RWPE1 (cell line): ENCODE data around the gene BIRC5.
"Not testable (repeated sequence)": the region's sequence is repeated elsewhere in the genome, so short reads cannot be mapped to it uniquely, and the experiment has no call there.

Experiments used
- CTCF ChIA-PET: fragments of 350-600 bp; sonication (Branson Sonifier 250); formaldehyde crosslinking; extraction: SDS; loops from one replicate; lab custom pipeline; 2021; lab: Yijun Ruan, JAX
- POLR2A ChIA-PET: fragments of 400-600 bp; formaldehyde crosslinking; extraction: SDS; loops from one replicate; lab custom pipeline; 2020; ENCODE audit warnings: antibody characterized with exemption; ENCODE audit not compliant: low non-redundant PET; lab: Yijun Ruan, JAX
- DNase-seq: peaks from one replicate; pipeline ENCODE4 v3.0.0; 2012; ENCODE audit warnings: low spot score
- H3K27ac ChIP-seq: fragments of 450-650 bp; 2 replicates; pipeline ENCODE4 v1.5.1; 2017
- CTCF ChIP-seq: fragments of 450-650 bp; conservative IDR thresholded peaks from 2 replicates; pipeline ENCODE4 v1.5.1; 2017; ENCODE audit warnings: low read depth, mild to moderate bottlenecking

BIRC5 gene

DNA sequence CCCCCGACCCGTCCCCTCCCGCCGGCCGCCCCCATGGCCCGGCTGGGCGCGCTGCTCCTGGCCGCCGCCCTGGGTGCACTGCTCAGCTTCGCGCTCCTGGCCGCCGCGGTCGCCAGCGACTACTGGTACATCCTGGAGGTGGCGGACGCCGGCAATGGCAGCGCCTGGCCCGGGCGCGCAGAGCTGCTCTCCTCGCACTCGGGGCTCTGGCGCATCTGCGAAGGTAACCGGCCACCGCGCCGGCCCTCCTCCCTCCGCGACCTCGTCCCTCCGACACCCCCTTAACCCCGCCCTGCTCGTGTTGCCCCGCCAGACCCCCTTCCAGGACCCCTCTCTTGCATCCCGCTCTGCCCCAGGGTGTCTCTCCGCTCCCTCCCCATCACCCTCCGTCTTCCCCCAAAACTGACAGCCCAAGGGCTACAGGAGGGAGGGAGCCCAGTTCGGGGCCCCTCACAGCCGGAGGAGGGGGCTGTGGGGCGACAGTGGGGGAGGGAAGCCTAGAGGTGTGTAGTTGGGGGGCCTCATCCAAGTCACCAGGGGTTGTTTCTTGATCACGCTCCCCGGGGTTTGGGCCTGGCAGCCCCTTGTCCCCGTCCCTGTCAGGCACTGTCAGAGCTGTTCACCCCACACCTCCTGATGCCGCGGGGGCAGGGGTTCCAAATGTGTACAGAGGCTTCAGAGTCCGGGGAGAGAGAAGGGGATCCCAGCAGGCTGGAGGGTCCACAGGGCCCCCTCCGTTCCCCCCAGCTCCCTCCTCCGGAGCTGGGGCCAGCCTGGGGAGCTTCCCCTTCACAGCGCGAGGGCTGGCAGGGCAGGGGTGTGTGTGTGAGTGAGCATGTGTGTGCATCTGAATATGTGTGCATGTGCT, 18.2 kb downstream of the BIRC5 start:
- TF ChIP-seq CTCF = no peak
- ChIA-PET POLR2A (no interaction called here), CTCF (interaction anchor here (0.6 to 1.0 kb wide), 2 partner anchors 18 to 19 kb away, joined by 3 read pairs; no protein-coding TSS in a partner anchor)
- no peak overlapping the region for H3K27ac ChIP-seq
- no peak for DNase-seq

GRCh38 chr17:78232859-78233173, 18.8 kb downstream of the BIRC5 start:
- TF ChIP-seq CTCF = no peak
- ChIA-PET CTCF (interaction anchor here (0.6 to 1.0 kb wide), 2 partner anchors 18 to 214 kb away, joined by 3 to 6 read pairs; no protein-coding TSS in a partner anchor), POLR2A (no interaction called here)
- H3K27ac ChIP-seq = no peak overlapping the region
- DNase-seq = no peak

DNA sequence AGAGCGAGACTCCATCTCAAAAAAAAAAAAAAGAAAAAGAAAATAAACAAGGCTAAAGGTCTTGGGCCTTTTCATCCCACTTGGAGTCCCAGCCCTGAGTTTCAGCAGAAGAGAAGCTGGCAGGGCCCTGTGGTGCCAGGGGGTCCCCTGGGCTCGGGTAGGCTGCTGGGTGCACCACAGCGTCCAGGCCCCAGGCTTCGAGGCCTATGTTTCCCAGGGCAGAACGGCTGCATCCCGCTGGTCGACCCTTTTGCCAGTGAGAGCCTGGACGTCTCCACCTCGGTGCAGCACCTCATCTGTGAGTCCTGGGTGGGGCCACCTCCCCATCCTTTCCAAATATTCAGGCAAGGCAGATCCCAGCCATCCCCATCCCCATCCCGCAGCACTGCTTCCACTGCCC, 19.6 kb downstream of the BIRC5 start:
- no peak for TF ChIP-seq CTCF
- ChIA-PET POLR2A (no interaction called here), CTCF (interaction anchor here (0.6 kb wide), 1 partner anchor 215 kb away, joined by 6 read pairs; no protein-coding TSS in a partner anchor)
- no peak for DNase-seq
- no peak overlapping the region for H3K27ac ChIP-seq

DNA sequence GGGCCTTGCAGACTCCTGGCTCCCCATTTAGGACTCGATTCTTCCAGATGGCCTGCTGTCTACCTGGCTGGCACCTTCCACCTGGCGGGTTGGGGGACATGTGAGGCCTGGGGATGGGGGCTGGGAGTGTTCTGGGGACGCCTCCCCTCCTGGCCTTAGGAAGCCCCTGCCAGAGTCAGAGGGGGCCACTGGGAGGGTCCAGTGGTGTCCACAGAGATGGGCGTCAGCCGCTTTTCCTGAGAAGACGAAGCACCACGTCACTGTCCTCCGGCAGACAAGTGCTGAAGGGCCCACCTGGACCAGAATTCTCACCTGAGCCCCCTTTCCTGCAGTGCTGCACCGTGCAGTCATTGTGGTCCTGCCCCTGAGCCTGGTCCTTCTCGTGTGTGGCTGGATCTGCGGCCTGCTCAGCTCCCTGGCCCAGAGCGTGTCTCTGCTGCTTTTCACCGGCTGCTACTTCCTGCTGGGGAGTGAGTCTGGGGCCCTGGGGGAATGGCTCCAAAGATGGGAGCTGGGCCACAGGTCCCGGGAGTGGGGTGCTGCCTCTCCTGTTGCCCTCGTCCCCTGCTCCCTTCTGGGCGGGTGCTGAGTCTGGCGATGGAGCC, 20.3 kb downstream of the BIRC5 start:
- ChIA-PET CTCF (interaction anchor here (0.6 to 0.8 kb wide), 3 partner anchors 17 to 451 kb away, joined by 3 to 4 read pairs (median 3); no protein-coding TSS in a partner anchor), POLR2A (no interaction called here)
- TF ChIP-seq CTCF = no peak
- DNase-seq = no peak
- H3K27ac ChIP-seq = no peak overlapping the region

DNA sequence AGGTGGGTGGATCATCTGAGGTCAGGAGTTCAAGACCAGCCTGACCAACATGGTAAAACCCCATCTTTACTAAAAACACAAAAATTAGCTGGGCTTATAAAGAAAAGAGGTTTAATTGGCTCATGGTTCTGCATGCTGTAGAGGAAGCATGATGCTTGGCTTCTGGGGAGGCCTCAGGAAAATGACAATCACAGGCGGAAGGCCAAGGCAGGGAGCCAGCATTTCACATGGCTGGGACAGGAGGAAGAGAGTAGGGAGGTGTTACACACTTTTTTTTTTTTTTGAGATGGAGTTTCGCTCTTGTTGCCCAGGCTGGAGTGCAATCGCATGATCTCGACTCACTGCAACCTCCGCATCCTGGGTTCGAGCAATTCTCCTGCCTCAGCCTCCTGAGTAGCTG, 21.0 kb downstream of the BIRC5 start:
- DNase-seq, POLR2A ChIA-PET, H3K27ac ChIP-seq: not testable (repeated sequence)
- CTCF ChIA-PET = interaction anchor here (0.6 to 1.3 kb wide), 2 partner anchors 15 to 60 kb away, joined by 3 read pairs; no protein-coding TSS in a partner anchor

DNA sequence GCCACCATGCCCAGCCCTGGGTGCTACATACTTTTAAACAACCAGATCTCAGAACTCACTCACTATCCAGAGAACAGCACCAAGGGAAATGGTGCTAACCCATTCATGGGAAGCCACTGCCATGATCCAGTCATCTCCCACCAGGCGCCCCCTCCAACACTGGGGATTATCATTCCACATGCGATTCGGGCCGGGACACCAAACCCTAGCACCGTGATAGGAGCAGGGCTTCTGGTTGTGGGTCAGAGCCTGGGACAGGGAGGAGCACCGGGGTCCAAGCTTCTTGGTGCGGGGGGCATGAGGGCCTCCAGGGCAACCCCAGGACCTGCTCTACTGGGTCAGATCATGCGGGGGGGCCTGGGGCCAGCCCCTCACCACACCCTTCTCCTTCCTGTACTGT, 21.8 kb downstream of the BIRC5 start:
- no peak for TF ChIP-seq CTCF
- ChIA-PET CTCF (interaction anchor here (1.2 to 1.3 kb wide), 2 partner anchors 15 to 18 kb away, joined by 3 read pairs; no protein-coding TSS in a partner anchor), POLR2A (no interaction called here)
- H3K27ac ChIP-seq = no peak overlapping the region
- DNase-seq = no peak
